ENCODE measurements around the gene TMEM178B. TPM values are rescaled to one million over a fixed set of nuclear protein-coding genes. Genes with fewer than 3 reads are reported as not detected.

The TMEM178B gene
- polyA plus RNA-seq, 1 donor (not counting 4 experiments of a cell fraction or from before 2014, with no cell fraction given), result not detected

- DNase-seq (ENCODE audit: low read depth, low spot score), result no peak
- Histone ChIP-seq H3K9ac (ENCODE audit: control insufficient read depth, extremely low read depth, insufficient read depth, low read length) (no peak overlapping the region), H3K4me3 (ENCODE audit: control insufficient read depth in 2 of 3, extremely low read depth in 1 of 3, insufficient read depth in 2 of 3, low read depth in 1 of 3, low read length in 3 of 3) (no peak overlapping the region), H4K20me1 (ENCODE audit: control insufficient read depth, extremely low read depth, insufficient read depth, low read length) (no peaks in the 10 kb centered on the region), H3K4me1 (ENCODE audit: control insufficient read depth, extremely low read depth, insufficient read depth, low read length) (no peaks in the 10 kb centered on the region), H3K79me2 (ENCODE audit: control insufficient read depth, insufficient read depth, low read length) (no peaks in the 10 kb centered on the region), H2AFZ (ENCODE audit: control insufficient read depth, low read length) (no peak overlapping the region), H3K9me3 (ENCODE audit: control insufficient read depth, low read depth, low read length) (no peaks in the 10 kb centered on the region), H3K27ac (ENCODE audit: control insufficient read depth, insufficient read depth, low read length) (no peak overlapping the region), H3K36me3 (ENCODE audit: control insufficient read depth in 2 of 2, extremely low read depth in 1 of 2, insufficient read depth in 2 of 2, low read length in 2 of 2) (no peaks in the 10 kb centered on the region), H3K4me2 (ENCODE audit: control insufficient read depth, extremely low read depth, insufficient read depth, low read depth, low read length) (no peak overlapping the region), H3K27me3 (ENCODE audit: control insufficient read depth, extremely low read depth, insufficient read depth, low read length) (no peaks in the 10 kb centered on the region), H3K9me1 (ENCODE audit: control insufficient read depth, extremely low read depth, insufficient read depth, low read length) (no peaks in the 10 kb centered on the region)
- TF ChIP-seq EZH2 (IDR thresholded peaks at IDR 0.05; ENCODE audit: low read length) (no peak), CTCF (optimal IDR thresholded peaks at IDR 0.05 in 1 of 3, IDR thresholded peaks at IDR 0.05 in 1 of 3, conservative IDR thresholded peaks at IDR 0.05 in 1 of 3; ENCODE audit: extremely low read depth in 1 of 3, insufficient read depth in 2 of 3, low read length in 3 of 3) (no peak)
- no peak for FAIRE-seq
- dilution Hi-C loops (cut with MboI; ENCODE audit: extremely low pct_ligation_motif_present, low sequenced_read_pairs), result no loop called here
These were observed 220.4 kb downstream of the TMEM178B start for GRCh38 chr7:141294143-141294829.

GRCh38 chr7:141295367-141295895 lies 221.6 kb downstream of the TMEM178B start:
- TF ChIP-seq EZH2 (IDR thresholded peaks at IDR 0.05; ENCODE audit: low read length) (no peak), CTCF (optimal IDR thresholded peaks at IDR 0.05 in 1 of 3, IDR thresholded peaks at IDR 0.05 in 1 of 3, conservative IDR thresholded peaks at IDR 0.05 in 1 of 3; ENCODE audit: extremely low read depth in 1 of 3, insufficient read depth in 2 of 3, low read length in 3 of 3) (no peak)
- Histone ChIP-seq H3K27ac (ENCODE audit: control insufficient read depth, insufficient read depth, low read length) (no peak overlapping the region), H3K9ac (ENCODE audit: control insufficient read depth, extremely low read depth, insufficient read depth, low read length) (no peak overlapping the region), H2AFZ (ENCODE audit: control insufficient read depth, low read length) (no peak overlapping the region), H4K20me1 (ENCODE audit: control insufficient read depth, extremely low read depth, insufficient read depth, low read length) (no peaks in the 10 kb centered on the region), H3K36me3 (ENCODE audit: control insufficient read depth in 2 of 2, extremely low read depth in 1 of 2, insufficient read depth in 2 of 2, low read length in 2 of 2) (no peaks in the 10 kb centered on the region), H3K9me3 (ENCODE audit: control insufficient read depth, low read depth, low read length) (no peaks in the 10 kb centered on the region), H3K4me1 (ENCODE audit: control insufficient read depth, extremely low read depth, insufficient read depth, low read length) (no peaks in the 10 kb centered on the region), H3K9me1 (ENCODE audit: control insufficient read depth, extremely low read depth, insufficient read depth, low read length) (no peaks in the 10 kb centered on the region), H3K27me3 (ENCODE audit: control insufficient read depth, extremely low read depth, insufficient read depth, low read length) (no peaks in the 10 kb centered on the region), H3K4me3 (ENCODE audit: control insufficient read depth in 2 of 3, extremely low read depth in 1 of 3, insufficient read depth in 2 of 3, low read depth in 1 of 3, low read length in 3 of 3) (no peak overlapping the region), H3K79me2 (ENCODE audit: control insufficient read depth, insufficient read depth, low read length) (no peaks in the 10 kb centered on the region), H3K4me2 (ENCODE audit: control insufficient read depth, extremely low read depth, insufficient read depth, low read depth, low read length) (no peak overlapping the region)
- FAIRE-seq (no peak), DNase-seq (ENCODE audit: low read depth, low spot score) (no peak)
- dilution Hi-C loops (cut with MboI; ENCODE audit: extremely low pct_ligation_motif_present, low sequenced_read_pairs), result no loop called here
